ENCODE data around the gene TMF1.

Gene TMF1

DNA sequence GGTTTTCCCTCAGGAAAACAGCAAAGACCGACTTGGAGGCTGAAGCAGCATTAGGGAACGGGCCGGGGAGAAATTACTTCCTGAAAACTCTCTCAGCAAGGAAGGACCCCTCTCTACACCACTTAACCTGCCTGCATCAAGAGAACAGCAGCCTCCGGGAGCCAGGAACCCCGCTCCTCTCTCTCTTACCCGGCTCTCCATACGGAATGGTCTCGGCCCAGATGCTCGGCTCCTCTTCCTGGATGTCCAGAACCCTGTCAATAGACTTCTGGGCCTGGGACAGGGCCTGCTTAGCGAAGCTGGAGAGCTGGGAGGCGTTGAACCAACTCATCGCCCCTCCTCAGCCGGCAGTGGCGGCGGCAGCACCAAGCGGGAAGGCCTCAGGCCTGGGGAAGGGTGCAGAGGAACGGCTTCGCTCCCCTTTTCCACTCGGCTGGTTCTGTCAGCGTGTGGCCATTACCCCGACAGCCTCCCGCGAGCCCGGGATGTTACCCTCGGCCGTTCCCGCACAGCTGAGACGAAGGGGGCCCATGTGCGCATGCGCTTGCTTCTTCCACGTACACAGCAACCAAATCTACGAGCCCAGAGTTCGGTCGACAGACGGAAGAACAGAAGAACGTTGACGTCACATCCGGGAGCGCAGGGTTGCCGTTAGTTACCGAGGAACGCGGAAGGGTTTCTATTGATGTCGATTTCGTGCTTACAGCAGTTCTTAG lies at the start of gene TMF1:
TSS of gene TMF1 (minus strand) at position 578 of the 716 bp plus-strand sequence. CDS start at position 331, 247 bp downstream.
- DNase-seq (ENCODE audit: low read depth in 2 of 3, low spot score in 2 of 3) = peak; percentile 86 to 96 (median 94)

DNA sequence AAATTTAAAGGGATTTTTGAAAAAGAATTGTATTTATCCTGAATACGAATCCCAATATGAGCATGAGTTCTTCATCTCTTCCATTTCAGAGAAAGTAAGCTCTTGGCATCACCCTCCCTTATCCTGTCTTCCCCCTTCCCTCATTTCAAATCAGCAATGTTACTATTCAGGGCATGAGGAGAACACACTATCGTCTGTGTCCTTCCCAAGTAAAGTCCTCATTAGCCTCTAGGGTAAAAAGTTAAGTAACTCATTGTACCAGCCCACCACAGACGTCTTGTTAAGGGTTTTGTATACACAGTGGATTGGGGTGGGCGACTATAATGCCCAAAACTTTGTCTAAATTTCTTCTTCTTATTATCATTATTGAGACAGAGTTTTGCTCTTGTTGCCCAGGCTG lies 47.4 kb upstream of the TMF1 start:
- DNase-seq (ENCODE audit: low read depth in 2 of 3, low spot score in 2 of 3) = no peak

- DNase-seq (ENCODE audit: low read depth in 2 of 3, low spot score in 2 of 3) = no peak
These were observed 45.4 kb upstream of the TMF1 start for GRCh38 chr3:69097407-69098086.

GRCh38 chr3:69096299-69096698 lies 44.2 kb upstream of the TMF1 start:
- DNase-seq (ENCODE audit: low read depth in 2 of 3, low spot score in 2 of 3) = no peak

DNA sequence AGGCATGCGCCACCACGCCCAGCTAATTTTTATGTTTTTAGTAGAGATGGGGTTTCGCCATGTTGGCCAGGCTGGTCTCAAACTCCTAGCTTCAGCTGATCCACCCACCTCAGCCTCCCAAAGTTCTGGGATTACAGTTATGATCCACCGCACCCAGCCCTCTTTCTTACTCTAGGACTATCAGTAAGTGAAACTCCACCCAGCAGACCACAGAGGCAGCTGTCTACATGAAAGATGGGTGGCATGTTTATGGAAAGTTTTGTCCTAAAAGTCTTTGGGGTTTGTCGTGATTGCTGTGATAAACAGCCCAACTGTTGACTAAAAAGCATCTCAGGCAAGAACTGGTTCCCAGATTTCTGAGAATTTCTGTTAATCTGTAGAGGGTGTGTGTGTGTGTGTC lies 43.5 kb upstream of the TMF1 start:
- no peak for DNase-seq (ENCODE audit: low read depth in 2 of 3, low spot score in 2 of 3)

DNA sequence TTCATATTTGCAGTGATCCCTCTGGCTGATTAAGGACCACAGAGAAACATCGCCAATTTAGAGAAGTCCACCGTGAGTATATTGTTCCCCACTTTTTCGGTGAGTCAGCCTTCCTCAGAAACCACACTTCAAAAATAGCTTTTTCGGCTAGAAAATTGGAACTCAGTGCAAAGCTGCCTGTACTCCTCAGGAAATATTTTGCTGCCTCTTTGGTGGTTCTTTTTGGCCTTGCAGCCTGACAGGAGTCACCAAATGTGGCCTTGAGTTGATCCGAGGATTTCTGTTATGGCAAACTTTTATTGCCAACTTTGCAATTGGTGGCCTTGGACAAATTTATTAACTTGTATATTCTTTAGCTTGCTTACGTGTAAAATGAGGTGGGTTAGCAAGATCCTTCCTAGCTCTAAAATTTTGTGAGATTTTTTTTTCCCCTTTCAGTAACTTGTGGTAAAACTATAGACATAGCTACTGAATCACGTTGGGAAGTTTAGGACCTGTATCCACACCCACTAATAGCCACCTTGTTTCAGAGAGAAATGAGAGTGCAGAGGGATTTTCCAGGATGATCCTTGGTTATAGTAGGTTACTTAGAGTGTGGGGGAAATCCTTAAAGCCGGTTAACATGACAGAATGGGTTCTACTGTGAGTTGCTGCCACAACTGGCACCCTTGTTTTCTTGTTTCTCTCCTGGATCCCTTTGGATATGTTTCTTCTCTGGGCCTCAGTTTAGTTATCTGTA lies 42.5 kb upstream of the TMF1 start:
- no peak for DNase-seq (ENCODE audit: low read depth in 2 of 3, low spot score in 2 of 3)

GRCh38 chr3:69092030-69092516 lies 39.9 kb upstream of the TMF1 start:
- DNase-seq (ENCODE audit: low read depth in 2 of 3, low spot score in 2 of 3) = no peak

GRCh38 chr3:69091389-69092029 lies 39.4 kb upstream of the TMF1 start:
- DNase-seq (ENCODE audit: low read depth in 2 of 3, low spot score in 2 of 3) = no peak

DNA sequence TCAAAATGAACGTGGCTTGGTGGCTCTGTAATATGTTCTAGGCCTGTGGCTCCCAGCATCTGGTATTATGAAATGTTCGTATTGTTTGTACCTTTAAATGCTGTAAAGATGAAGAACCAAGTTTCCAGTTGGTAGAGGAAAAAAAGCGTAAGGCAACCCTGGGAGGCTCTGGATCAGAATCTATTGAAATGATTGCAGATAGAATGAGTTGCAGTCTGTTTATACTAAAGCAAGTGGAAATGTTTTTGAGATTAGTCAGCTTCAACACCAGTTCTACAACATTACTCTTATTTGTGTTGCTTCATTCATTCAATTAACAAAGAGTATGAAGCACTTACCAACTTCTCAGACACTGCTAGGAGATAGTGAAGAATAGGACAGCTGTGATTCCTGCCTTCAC lies 37.9 kb upstream of the TMF1 start:
- DNase-seq (ENCODE audit: low read depth in 2 of 3, low spot score in 2 of 3) = no peak

DNA sequence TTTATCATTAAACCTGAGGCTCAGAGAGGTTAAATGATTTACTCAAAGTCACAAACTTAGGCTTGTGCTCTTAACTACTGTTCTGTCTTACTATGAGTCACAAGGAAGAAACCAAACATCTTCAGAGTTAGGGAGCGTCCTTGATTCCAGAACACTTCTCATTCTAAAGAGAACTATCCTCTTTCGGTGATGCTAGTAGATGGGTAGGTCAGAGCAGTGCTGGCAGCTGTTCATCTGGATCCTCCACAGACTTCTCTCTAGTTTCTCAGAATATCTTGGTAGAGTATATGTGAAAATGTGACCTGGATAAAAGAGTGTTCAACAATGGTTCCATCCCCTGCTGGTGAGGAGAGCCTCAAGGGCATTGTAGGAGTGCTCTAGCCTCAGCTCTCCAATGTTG lies 35.9 kb upstream of the TMF1 start:
- no peak for DNase-seq (ENCODE audit: low read depth in 2 of 3, low spot score in 2 of 3)

DNA sequence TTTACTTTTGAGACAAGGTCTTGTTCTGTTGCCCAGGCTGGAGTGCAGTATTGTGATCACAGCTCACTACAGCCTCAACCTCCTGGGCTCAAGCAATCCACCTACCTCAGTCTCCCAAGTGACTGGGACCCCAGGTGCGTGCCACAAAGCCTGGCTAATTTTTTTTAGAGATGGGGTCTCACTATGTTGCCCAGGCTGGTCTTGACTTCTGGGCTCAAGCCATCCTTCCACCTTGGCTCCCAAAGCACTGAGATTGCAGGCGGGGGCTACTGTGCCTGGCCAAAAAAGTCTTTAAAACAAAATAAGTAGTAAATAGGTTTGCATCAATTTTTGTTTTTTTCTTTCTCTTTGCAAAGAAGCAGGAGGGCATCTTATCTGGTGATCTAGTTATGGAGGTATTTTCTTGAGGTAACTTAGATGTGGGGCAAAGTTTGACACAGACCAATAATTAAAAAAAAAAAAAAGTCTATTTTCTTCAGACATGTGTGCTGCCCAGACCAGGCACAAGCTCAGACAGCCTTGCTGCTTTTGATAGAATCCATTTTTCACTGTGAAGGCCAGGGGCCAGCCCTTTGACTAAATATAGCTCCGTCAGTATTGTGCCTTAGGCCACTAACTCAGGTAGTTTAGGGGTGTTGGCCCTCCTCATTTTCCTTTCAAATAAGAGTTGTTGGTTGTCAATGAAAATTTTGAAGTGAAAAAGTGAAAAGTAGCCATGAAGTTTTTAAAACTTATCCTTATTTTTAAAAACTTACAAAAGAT lies 35.1 kb upstream of the TMF1 start:
- no peak for DNase-seq (ENCODE audit: low read depth in 2 of 3, low spot score in 2 of 3)

DNA sequence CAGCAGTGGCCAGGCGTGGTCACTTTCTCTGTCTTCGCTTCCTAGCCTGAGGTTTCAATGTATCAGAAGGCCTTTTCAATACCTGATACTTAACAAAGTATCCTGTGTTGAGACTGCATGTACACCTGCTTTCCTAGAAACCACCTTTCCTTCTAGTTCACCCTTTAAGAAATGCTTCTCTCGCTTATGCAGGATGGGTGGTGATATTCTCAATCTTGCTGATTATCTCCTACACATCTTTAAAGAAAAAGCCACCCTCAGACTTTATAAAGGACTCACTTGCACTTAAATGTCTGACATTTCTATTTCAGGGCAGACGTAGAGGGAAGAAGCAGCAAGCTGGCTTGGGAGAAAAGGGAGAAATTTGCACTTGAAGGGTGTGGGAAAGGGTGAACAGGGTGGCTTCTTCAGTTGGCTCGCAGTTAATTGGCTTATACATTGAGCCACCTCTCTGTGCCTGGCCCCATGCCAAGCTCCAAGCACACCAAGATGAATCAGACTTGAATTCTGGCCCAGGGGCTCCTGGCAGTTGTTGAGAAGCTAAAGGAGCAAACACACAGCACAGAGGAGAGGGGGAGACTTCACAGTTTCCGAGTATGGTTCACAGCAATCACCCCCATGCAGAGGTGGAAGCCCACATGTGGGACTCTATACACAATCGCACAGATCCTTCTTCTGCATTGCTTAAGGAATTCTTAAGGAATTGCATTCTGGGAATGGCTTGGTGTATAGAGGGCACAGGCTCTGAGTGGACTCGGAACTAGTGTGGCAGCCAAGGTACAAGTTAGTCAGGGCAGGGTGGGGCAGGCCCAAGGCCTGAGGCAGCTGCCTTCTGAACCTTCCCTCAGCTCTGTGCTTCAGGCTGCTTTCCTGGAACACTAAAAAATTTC lies 33.9 kb upstream of the TMF1 start:
- peak in 1 of 3 experiments; percentile 50 for DNase-seq (ENCODE audit: low read depth in 2 of 3, low spot score in 2 of 3)

- DNase-seq (ENCODE audit: low read depth in 2 of 3, low spot score in 2 of 3) = no peak
These were observed 33.2 kb upstream of the TMF1 start for GRCh38 chr3:69085168-69085832.

- peak; percentile 68 to 71 (median 70) for DNase-seq (ENCODE audit: low read depth in 2 of 3, low spot score in 2 of 3)
These were observed 32.4 kb upstream of the TMF1 start, which contains the start of gene ARL6IP5 for GRCh38 chr3:69084326-69085167. Gene ARL6IP5, plus strand, starts transcription at chr3:69084937. Its CDS starts 111 bp downstream, at chr3:69085048.

- peak in 1 of 3 experiments; percentile 51 for DNase-seq (ENCODE audit: low read depth in 2 of 3, low spot score in 2 of 3)
These were observed 30.7 kb upstream of the TMF1 start for GRCh38 chr3:69082805-69083204.

GRCh38 chr3:69082361-69082760 lies 30.2 kb upstream of the TMF1 start:
- DNase-seq (ENCODE audit: low read depth in 2 of 3, low spot score in 2 of 3) = no peak

DNA sequence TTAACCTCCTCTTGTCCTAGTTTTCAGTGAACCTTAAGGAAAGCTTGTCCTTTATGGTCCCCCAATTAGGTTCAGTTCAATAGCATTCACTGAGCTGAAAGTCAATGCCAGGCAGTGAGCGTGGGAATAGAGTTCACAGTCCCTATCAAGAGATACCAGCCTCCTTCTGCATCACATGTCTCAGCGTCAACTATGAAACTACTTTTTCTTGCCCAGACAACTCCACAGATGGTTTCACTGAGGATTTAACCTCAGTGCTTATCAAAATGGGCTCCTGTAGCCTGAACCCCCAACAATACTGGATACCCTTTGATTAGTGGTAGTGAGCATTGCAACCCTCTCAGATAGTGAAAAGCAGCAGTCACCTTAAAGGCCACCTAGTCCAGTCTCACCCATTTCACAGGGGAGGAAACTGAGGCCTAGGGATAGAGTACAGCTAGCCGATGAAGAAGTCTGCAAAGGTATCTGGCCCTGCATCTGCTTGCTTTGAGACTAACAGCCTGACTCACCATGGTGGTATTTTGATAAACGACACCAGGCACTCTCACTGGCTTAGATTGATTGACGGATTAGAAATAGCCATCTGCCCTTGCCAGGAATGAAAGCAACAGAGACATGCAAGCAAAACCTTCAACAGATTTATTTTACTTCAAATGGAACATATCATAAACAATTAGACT lies 29.6 kb upstream of the TMF1 start:
- no peak for DNase-seq (ENCODE audit: low read depth in 2 of 3, low spot score in 2 of 3)

All from activated CD8-positive, alpha-beta memory T cell treated with anti-CD3 and anti-CD28 coated beads for 48 hours (primary cell).